CD4-positive, alpha-beta T cell treated with Interleukin-21 for 1 hour (primary cell): Measurements from ENCODE around the gene FAM170B.

Experiments
- DNase-seq: peaks from one replicate; pipeline ENCODE4 v3.0.0-alpha.2; 2020

FAM170B gene

DNA sequence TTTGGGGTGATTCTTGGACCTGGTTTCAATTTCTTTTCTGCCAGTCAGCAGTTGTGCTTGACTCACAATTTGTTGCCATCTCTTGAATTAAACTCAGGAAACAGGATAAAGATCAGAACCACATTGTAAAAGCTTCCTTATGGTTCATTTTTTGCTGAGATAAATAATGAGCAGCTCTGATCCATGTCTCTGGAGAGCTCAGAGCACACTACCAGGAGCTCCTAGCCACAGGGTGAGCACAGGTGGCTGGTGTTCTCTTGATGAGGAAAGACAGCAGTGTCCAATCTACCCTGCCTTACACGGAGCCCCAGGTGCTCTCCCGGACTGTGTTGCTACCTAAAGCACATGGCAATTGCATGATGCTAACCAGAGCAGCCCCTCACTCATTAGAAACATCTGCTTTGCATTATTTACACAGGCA, 17.2 kb upstream of the FAM170B start:
- DNase-seq, result no peak

- DNase-seq, result no peak
Measured at GRCh38 chr10:49150426-49150825, 16.6 kb upstream of the FAM170B start.

- no peak for DNase-seq
Measured at GRCh38 chr10:49149881-49150280, 16.1 kb upstream of the FAM170B start.

DNA sequence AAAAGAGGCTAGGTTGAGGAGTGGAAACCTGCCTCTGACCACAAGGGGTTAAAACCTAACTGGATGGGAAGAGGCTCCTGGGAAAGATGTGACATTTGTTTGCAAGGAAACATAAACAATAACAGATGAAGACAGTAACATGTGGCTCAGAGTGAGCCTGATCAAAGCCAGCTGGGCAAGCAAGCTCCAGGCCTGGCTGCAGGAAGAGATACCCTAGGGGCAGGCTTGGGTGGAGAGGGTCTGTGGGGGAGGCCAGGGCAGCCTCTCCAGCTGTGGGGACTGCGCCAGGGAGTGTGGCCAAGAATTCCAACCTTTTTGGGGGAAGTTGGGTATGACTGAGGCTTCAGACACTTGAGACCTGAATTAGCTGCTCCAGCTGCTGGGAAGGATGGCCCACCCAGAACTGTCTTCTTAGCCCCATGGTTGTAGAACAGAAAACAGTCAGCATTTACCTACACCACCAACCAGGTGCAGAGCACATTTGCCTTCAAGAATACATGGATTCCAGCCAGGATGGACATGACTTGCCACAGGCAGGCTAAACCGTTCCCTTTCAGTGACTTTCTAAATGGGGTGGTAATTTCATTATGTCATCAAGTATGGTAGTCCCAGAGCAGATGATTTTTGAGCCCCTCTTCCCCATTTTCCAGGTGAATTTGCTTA, 10.4 kb upstream of the FAM170B start:
- DNase-seq, result no peak

GRCh38 chr10:49143249-49143648, 9.4 kb upstream of the FAM170B start:
- DNase-seq, result no peak

- no peak for DNase-seq
Measured at GRCh38 chr10:49141541-49142332, 7.9 kb upstream of the FAM170B start.

- no peak for DNase-seq
Measured at GRCh38 chr10:49140304-49141177, 6.7 kb upstream of the FAM170B start.

DNA sequence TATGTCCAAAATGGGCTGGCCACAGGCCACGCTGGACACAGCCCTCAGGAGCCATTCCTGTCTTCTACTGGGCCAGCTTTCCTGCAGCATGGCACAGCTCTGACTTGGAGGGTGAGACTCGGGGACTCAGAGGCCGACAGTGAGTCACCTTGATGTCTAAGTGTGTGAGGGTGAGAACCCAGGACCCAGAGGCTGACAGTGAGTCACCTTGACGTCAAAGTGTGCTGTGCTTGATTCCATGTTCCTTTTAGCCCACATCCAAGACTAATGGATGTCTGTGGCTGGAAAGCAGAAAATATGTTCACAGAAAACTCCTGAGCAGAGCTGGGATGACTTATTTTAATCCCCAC, 6.0 kb upstream of the FAM170B start:
- DNase-seq, result no peak

GRCh38 chr10:49139028-49139845, 5.4 kb upstream of the FAM170B start:
- no peak for DNase-seq

- DNase-seq, result no peak
Measured at GRCh38 chr10:49138361-49138891, 4.6 kb upstream of the FAM170B start.

- no peak for DNase-seq
Measured at GRCh38 chr10:49136525-49136924, 2.7 kb upstream of the FAM170B start.

GRCh38 chr10:49135575-49136313, 1.9 kb upstream of the FAM170B start:
- no peak for DNase-seq

- no peak for DNase-seq
Measured at GRCh38 chr10:49134327-49134726, 506 bp upstream of the FAM170B start.

DNA sequence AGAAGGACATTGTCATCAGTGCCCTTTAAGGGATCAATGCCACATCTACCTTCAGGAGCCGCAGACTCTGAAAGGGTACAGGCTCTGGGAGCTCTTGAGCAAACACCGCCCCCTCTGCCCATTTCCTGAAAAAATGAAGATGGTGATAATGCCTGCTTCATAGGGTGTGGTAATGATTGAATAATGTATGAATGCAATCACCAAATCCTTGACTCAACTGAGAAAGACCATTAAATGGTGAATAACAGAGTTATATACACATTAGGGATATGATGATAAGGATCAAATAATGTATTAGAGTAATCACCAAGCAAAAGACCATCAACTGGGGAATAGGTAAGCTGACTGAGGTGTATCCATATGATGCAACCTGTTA, 1.5 kb downstream of the FAM170B start:
- DNase-seq, result no peak

GRCh38 chr10:49131507-49132361, 2.1 kb downstream of the FAM170B start:
- no peak for DNase-seq

DNA sequence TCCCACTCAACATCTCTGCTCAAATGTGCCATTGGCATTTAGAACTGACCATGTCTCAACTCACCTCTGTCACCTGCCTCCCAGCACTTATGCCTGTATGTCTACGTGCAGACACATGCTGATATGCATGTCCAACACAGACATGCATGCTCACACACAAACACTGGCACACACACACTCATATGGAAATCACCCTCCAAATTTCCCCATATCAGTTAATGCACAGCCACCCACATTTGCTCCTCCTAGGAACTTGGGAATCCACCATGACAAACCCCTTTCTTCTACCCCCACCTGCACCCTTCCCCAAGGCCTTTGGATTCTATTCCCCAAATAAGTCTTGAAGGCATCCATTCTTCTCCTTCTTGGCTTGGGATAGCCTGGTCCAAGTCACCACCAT, 4.4 kb downstream of the FAM170B start:
- DNase-seq, result no peak

GRCh38 chr10:49128854-49129253, 5.0 kb downstream of the FAM170B start:
- no peak for DNase-seq

GRCh38 chr10:49123981-49124950, 9.6 kb downstream of the FAM170B start:
- no peak for DNase-seq

GRCh38 chr10:49120911-49121310, 12.9 kb downstream of the FAM170B start:
- DNase-seq, result no peak

GRCh38 chr10:49119746-49120145, 14.1 kb downstream of the FAM170B start:
- DNase-seq, result no peak
